ENCODE results near the gene GGA2. TPM values are rescaled to one million over a fixed set of nuclear protein-coding genes. Genes with fewer than 3 reads are reported as not detected.

Gene GGA2
- total RNA-seq, 1 donor from 2014 or later, result 180 TPM

GRCh38 chr16:23497543-23497868, 12.8 kb downstream of the GGA2 start:
- Histone ChIP-seq H3F3A (ENCODE audit: low read depth) (no peaks in the 10 kb centered on the region), H4K20me1 (ENCODE audit: low read depth) (peaks cover 100% of the 10 kb centered on the region), H3K4me1 (peaks cover 3% of the 10 kb centered on the region), H3K36me3 (peaks cover 4% of the 10 kb centered on the region), H3K27me3 (no peaks in the 10 kb centered on the region), H3K4me3 (no peak overlapping the region), H2AFZ (replicated peaks) (no peak overlapping the region), H3K9me3 (ENCODE audit: low read depth) (no peaks in the 10 kb centered on the region), H3K9ac (no peak overlapping the region), H3K79me2 (ENCODE audit: low read depth) (peaks cover 81% of the 10 kb centered on the region), H3K4me2 (no peak overlapping the region), H3K27ac (peak overlapping the region; percentile 20)
- Mint-ChIP-seq H3K4me3 (no peak overlapping the region), H3K36me3 (peaks cover 13% of the 10 kb centered on the region), H3K4me1 (peaks cover 11% of the 10 kb centered on the region), H3K27ac (peak overlapping the region; percentile 23), H3K9me3 (no peaks in the 10 kb centered on the region), H3K27me3 (ENCODE audit: insufficient read depth, low read depth) (no peaks in the 10 kb centered on the region)
- DNase-seq (ENCODE audit: low spot score), result no peak
- no peak for TF ChIP-seq CTCF (IDR thresholded peaks at IDR 0.05)
- TF ChIP-seq EZH2phosphoT487 (IDR thresholded peaks at IDR 0.05), result no peak
- TF ChIP-seq EZH2 (IDR thresholded peaks at IDR 0.05), result no peak

GRCh38 chr16:23496821-23497542, 13.3 kb downstream of the GGA2 start:
- Histone ChIP-seq H3K27ac (peak overlapping the region; percentile 20), H3K9ac (no peak overlapping the region), H3K4me2 (no peak overlapping the region), H3K4me3 (no peak overlapping the region), H3F3A (ENCODE audit: low read depth) (no peaks in the 10 kb centered on the region), H2AFZ (replicated peaks) (no peak overlapping the region), H3K36me3 (peaks cover 4% of the 10 kb centered on the region), H3K9me3 (ENCODE audit: low read depth) (no peaks in the 10 kb centered on the region), H3K27me3 (no peaks in the 10 kb centered on the region), H4K20me1 (ENCODE audit: low read depth) (peaks cover 99% of the 10 kb centered on the region), H3K4me1 (no peaks in the 10 kb centered on the region), H3K79me2 (ENCODE audit: low read depth) (peaks cover 76% of the 10 kb centered on the region)
- Mint-ChIP-seq H3K36me3 (peaks cover 13% of the 10 kb centered on the region), H3K27me3 (ENCODE audit: insufficient read depth, low read depth) (no peaks in the 10 kb centered on the region), H3K4me3 (no peak overlapping the region), H3K4me1 (peaks cover 6% of the 10 kb centered on the region), H3K9me3 (no peaks in the 10 kb centered on the region), H3K27ac (no peak overlapping the region)
- TF ChIP-seq EZH2 (IDR thresholded peaks at IDR 0.05), result no peak
- TF ChIP-seq EZH2phosphoT487 (IDR thresholded peaks at IDR 0.05), result no peak
- no peak for TF ChIP-seq CTCF (IDR thresholded peaks at IDR 0.05)
- no peak for DNase-seq (ENCODE audit: low spot score)

- H3K27me3 Mint-ChIP-seq (ENCODE audit: insufficient read depth, low read depth), result no peaks in the 10 kb centered on the region
- H3K9me3 Mint-ChIP-seq, result no peaks in the 10 kb centered on the region
- Histone ChIP-seq H3K9ac (no peak overlapping the region), H4K20me1 (ENCODE audit: low read depth) (peaks cover 97% of the 10 kb centered on the region), H3K27ac (no peak overlapping the region), H3K79me2 (ENCODE audit: low read depth) (peaks cover 62% of the 10 kb centered on the region), H3K36me3 (peaks cover 6% of the 10 kb centered on the region), H3F3A (ENCODE audit: low read depth) (no peaks in the 10 kb centered on the region), H3K27me3 (no peaks in the 10 kb centered on the region), H3K4me1 (no peaks in the 10 kb centered on the region), H2AFZ (replicated peaks) (no peak overlapping the region), H3K9me3 (ENCODE audit: low read depth) (no peaks in the 10 kb centered on the region), H3K4me3 (no peak overlapping the region), H3K4me2 (no peak overlapping the region)
- no peak for TF ChIP-seq EZH2 (IDR thresholded peaks at IDR 0.05)
- no peak for TF ChIP-seq EZH2phosphoT487 (IDR thresholded peaks at IDR 0.05)
- TF ChIP-seq CTCF (IDR thresholded peaks at IDR 0.05), result no peak
- no peak overlapping the region for H3K4me3 Mint-ChIP-seq
- no peaks in the 10 kb centered on the region for H3K4me1 Mint-ChIP-seq
- H3K36me3 Mint-ChIP-seq, result peaks cover 19% of the 10 kb centered on the region
- no peak overlapping the region for H3K27ac Mint-ChIP-seq
- DNase-seq (ENCODE audit: low spot score), result no peak
Observed at GRCh38 chr16:23495671-23496070, 14.6 kb downstream of the GGA2 start.
